ENCODE measurements around the gene TP53BP2. TPM values are rescaled to one million over a fixed set of nuclear protein-coding genes. Genes with fewer than 3 reads are reported as not detected.

TP53BP2 gene
- total and polyA plus RNA-seq, 2 donors (not counting 3 experiments of a cell fraction or from before 2014, with no cell fraction given): 21.9 to 51.9 TPM

DNA sequence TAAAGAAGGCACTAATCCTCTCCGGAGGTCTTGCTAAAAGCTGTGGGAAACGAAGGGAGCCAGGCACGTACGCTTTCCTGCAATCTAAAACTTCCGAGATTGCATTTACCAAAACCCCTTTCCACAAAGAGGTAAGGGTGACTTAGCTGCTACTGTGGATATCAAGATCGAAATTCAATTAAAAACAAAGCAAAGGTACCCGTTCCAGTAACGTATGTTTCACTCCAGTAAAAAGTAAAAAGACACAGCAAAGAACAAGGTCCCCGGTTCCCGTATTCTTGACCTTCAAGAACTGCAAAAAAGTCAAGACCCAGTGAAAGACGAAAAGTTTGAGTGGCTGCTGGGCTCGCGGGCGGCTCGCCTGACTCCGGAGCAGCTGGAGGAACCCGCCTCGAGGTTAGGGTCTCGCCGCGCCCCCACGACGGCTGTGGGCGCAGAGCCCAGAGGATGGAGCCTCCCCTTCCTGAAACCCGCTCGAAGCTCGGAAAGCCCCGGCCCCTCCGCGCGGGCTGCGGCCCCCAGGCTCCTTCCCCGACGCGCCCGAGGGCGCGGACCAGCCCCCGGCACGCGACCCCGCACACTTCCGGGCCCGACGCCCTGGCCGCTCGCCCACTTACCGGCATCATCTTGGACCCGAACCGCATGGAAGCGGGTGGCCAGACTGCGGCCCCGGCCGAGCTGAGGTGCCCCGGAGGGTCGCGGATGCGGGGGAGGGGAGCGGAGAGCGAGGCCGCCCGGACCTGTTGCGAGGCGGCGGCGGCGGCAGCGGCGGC is 524 bp downstream of the TP53BP2 start:
- Histone ChIP-seq H2AFZ (ENCODE audit: low read depth, low read length) (peak overlapping the region; percentile 22), H3K4me3 (replicated peaks in 1 of 3; ENCODE audit: insufficient read depth in 1 of 3, low read depth in 1 of 3, low read length in 3 of 3) (peak overlapping the region; percentile 78 to 81 (median 79)), H3K36me3 (ENCODE audit: control insufficient read depth in 2 of 2, extremely low read depth in 1 of 2, insufficient read depth in 2 of 2, low read length in 2 of 2) (no peaks in the 10 kb centered on the region), H3K9ac (replicated peaks; ENCODE audit: extremely low read depth, insufficient read depth, low read length) (peak overlapping the region; percentile 99), H4K20me1 (replicated peaks; ENCODE audit: control insufficient read depth, extremely low read depth, insufficient read depth, low read length) (peaks cover 2% of the 10 kb centered on the region), H3K4me2 (ENCODE audit: insufficient read depth, low read length) (peak overlapping the region; percentile 80), H3K9me3 (replicated peaks; ENCODE audit: control insufficient read depth, insufficient read depth, low read length) (no peaks in the 10 kb centered on the region), H3K27ac (ENCODE audit: insufficient read depth, low read depth, low read length) (peak overlapping the region; percentile 99), H3K4me1 (ENCODE audit: control insufficient read depth, extremely low read depth, insufficient read depth, low read length) (peaks cover 18% of the 10 kb centered on the region), H3K79me2 (ENCODE audit: control insufficient read depth, insufficient read depth, low read length) (peaks cover 54% of the 10 kb centered on the region), H3K9me1 (replicated peaks; ENCODE audit: control insufficient read depth, extremely low read depth, insufficient read depth, low read length) (no peaks in the 10 kb centered on the region), H3K27me3 (ENCODE audit: control insufficient read depth in 2 of 2, insufficient read depth in 2 of 2, low read length in 2 of 2) (no peaks in the 10 kb centered on the region)
- dilution Hi-C loops (cut with MboI; ENCODE audit: extremely low pct_ligation_motif_present, low sequenced_read_pairs) (no loop called here), intact Hi-C loops (cut with micrococcal nuclease) (loop anchor here (1.0 to 10.0 kb wide), 4 partner anchors 9 to 700 kb away; partner anchors contain the start of gene FBXO28)
- POLR2A ChIA-PET: interaction anchor here (1.0 to 1.6 kb wide), 2 partner anchors 9 to 69 kb away, joined by 3 to 10 read pairs; no protein-coding TSS in a partner anchor
- peak; percentile 87 for DNase-seq (ENCODE audit: low read depth, low spot score)
- BruUV-seq (replicated peaks): no TSS peak
- no peak for TF ChIP-seq MYC (IDR thresholded peaks at IDR 0.05; ENCODE audit: low read depth, low read length)
- TF ChIP-seq POLR2A (IDR thresholded peaks at IDR 0.05; ENCODE audit: low read depth, low read length): no peak
- TF ChIP-seq POLR2AphosphoS5 (IDR thresholded peaks at IDR 0.05; ENCODE audit: insufficient read depth, low read depth, low read length): no peak
- TF ChIP-seq EZH2 (IDR thresholded peaks at IDR 0.05; ENCODE audit: borderline replicate concordance, low read depth, low read length, severe bottlenecking): no peak
- TF ChIP-seq CTCF (IDR thresholded peaks at IDR 0.05; ENCODE audit: extremely low read depth in 1 of 2, insufficient read depth in 1 of 2, low read depth in 1 of 2, low read length in 2 of 2): no peak
- no peak for TF ChIP-seq JUN (IDR thresholded peaks at IDR 0.05; ENCODE audit: borderline replicate concordance, insufficient read depth, insufficient read length, low read depth)
- no peak for TF ChIP-seq GATA2 (IDR thresholded peaks at IDR 0.05; ENCODE audit: insufficient read depth, insufficient read length, low read depth, low read length)
- TF ChIP-seq FOS (IDR thresholded peaks at IDR 0.05; ENCODE audit: borderline replicate concordance, insufficient read depth, low read length): no peak
- TF ChIP-seq, protein P1, sequence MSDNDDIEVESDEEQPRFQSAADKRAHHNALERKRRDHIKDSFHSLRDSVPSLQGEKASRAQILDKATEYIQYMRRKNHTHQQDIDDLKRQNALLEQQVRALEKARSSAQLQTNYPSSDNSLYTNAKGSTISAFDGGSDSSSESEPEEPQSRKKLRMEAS (IDR thresholded peaks at IDR 0.05; ENCODE audit: insufficient read depth, insufficient read length): no peak
- peak; percentile 47 for FAIRE-seq
- CTCF ChIA-PET: interaction anchor here (0.9 to 6.5 kb wide), 14 partner anchors 8 to 262 kb away, joined by 3 to 41 read pairs (median 4); no protein-coding TSS in a partner anchor
